ENCODE measurements around the gene ALS2.

DNA sequence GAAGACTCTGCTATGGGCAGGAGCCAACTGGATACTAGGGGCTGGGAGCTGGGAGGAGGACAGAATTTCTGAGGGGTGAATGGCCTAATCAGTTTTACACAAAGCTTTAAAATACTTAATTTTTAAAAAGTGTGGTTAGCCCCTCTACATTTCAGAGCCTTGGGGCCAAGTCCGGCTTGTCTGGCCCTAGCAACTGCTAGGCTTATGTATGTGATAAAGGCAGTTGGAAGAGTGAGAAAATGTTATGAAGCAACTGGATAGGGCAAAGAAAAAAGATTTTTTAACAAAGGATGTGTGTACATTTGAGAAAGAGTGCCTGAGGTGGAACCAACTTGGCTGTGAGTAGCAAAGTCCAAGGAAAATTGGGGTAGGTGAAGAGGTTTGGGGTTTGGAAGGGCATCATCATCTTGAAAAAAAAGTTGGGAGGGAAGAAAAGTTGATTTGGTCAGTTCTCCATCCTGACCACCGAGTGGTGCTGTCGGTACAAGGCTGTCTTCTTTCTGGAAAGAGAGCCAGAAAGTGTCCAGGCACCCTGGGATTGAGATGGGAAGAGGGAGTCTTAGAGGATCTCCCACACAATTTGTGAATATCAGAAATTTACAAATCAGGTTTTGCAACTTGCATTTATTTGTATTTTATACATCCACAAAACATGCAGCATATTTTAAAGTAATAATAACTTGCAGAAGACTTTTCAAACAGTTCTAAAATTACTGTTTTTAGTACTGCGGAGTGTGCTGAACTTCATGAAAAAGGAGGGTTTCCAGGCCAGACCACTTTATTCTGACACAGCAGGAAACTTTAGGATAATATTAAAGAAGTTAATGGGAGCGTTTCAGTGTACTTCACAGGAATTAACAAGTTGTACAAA is 15.1 kb upstream of the ALS2 start:
- TF ChIP-seq, protein P1, sequence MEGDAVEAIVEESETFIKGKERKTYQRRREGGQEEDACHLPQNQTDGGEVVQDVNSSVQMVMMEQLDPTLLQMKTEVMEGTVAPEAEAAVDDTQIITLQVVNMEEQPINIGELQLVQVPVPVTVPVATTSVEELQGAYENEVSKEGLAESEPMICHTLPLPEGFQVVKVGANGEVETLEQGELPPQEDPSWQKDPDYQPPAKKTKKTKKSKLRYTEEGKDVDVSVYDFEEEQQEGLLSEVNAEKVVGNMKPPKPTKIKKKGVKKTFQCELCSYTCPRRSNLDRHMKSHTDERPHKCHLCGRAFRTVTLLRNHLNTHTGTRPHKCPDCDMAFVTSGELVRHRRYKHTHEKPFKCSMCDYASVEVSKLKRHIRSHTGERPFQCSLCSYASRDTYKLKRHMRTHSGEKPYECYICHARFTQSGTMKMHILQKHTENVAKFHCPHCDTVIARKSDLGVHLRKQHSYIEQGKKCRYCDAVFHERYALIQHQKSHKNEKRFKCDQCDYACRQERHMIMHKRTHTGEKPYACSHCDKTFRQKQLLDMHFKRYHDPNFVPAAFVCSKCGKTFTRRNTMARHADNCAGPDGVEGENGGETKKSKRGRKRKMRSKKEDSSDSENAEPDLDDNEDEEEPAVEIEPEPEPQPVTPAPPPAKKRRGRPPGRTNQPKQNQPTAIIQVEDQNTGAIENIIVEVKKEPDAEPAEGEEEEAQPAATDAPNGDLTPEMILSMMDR (IDR thresholded peaks at IDR 0.05) = peak; percentile 16 to 63 (median 60)
- TF ChIP-seq POLR2A (IDR thresholded peaks at IDR 0.05) = no peak

Measured in testis (tissue), 2 donors.